ENCODE measurements around the gene LPP. TPM values are rescaled to one million over a fixed set of nuclear protein-coding genes. Genes with fewer than 3 reads are reported as not detected.

The LPP gene
- total RNA-seq, 1 donor from 2014 or later, result 222 TPM

- H3K4me1 Mint-ChIP-seq (ENCODE audit: low read depth, unreplicated experiment), result peaks cover 48% of the 10 kb centered on the region
- H3K36me3 Mint-ChIP-seq (ENCODE audit: low read depth, unreplicated experiment), result peaks cover 8% of the 10 kb centered on the region
- Histone ChIP-seq H4K20me1 (ENCODE audit: insufficient read depth, low read length) (no peaks in the 10 kb centered on the region), H3K4me2 (ENCODE audit: low read length) (peak overlapping the region; percentile 76), H3K4me1 (ENCODE audit: insufficient read depth, low read length) (peaks cover 32% of the 10 kb centered on the region), H2AFZ (ENCODE audit: low read depth, low read length) (no peak overlapping the region), H3K36me3 (ENCODE audit: insufficient read depth, low read length) (no peaks in the 10 kb centered on the region), H3K9ac (ENCODE audit: low read length) (peak overlapping the region; percentile 67), H3K27me3 (ENCODE audit: insufficient read depth, low read length) (no peaks in the 10 kb centered on the region), H3K9me3 (ENCODE audit: insufficient read depth, low read depth, low read length) (no peaks in the 10 kb centered on the region), H3K27ac (ENCODE audit: low read depth, low read length) (peak overlapping the region; percentile 91), H3K79me2 (ENCODE audit: insufficient read depth, low read length) (no peaks in the 10 kb centered on the region), H3K4me3 (ENCODE audit: insufficient read depth, low read depth, low read length) (no peak overlapping the region)
- H3K27me3 Mint-ChIP-seq (ENCODE audit: low read depth, unreplicated experiment), result no peaks in the 10 kb centered on the region
- DNase-seq (ENCODE audit: low read depth) (peak; percentile 93), FAIRE-seq (peak; percentile 100)
- peak overlapping the region; percentile 94 for H3K27ac Mint-ChIP-seq (ENCODE audit: unreplicated experiment)
- no peaks in the 10 kb centered on the region for H3K9me3 Mint-ChIP-seq (ENCODE audit: unreplicated experiment)
- H3K4me3 Mint-ChIP-seq (ENCODE audit: unreplicated experiment), result no peak overlapping the region
- TF ChIP-seq CTCF (IDR thresholded peaks at IDR 0.05; ENCODE audit: insufficient read depth, low read depth, low read length) (no peak), EZH2 (IDR thresholded peaks at IDR 0.05; ENCODE audit: insufficient read depth, low read length) (no peak)
Measured at GRCh38 chr3:188900421-188900951, 746.5 kb downstream of the LPP start.

- Histone ChIP-seq H3K9me3 (ENCODE audit: insufficient read depth, low read depth, low read length) (no peaks in the 10 kb centered on the region), H2AFZ (ENCODE audit: low read depth, low read length) (peak overlapping the region; percentile 6), H3K27me3 (ENCODE audit: insufficient read depth, low read length) (no peaks in the 10 kb centered on the region), H3K27ac (ENCODE audit: low read depth, low read length) (peak overlapping the region; percentile 91), H3K36me3 (ENCODE audit: insufficient read depth, low read length) (no peaks in the 10 kb centered on the region), H3K9ac (ENCODE audit: low read length) (peak overlapping the region; percentile 67), H4K20me1 (ENCODE audit: insufficient read depth, low read length) (no peaks in the 10 kb centered on the region), H3K79me2 (ENCODE audit: insufficient read depth, low read length) (no peaks in the 10 kb centered on the region), H3K4me2 (ENCODE audit: low read length) (peak overlapping the region; percentile 76), H3K4me3 (ENCODE audit: insufficient read depth, low read depth, low read length) (peak overlapping the region; percentile 10), H3K4me1 (ENCODE audit: insufficient read depth, low read length) (peaks cover 32% of the 10 kb centered on the region)
- H3K9me3 Mint-ChIP-seq (ENCODE audit: unreplicated experiment), result no peaks in the 10 kb centered on the region
- H3K4me3 Mint-ChIP-seq (ENCODE audit: unreplicated experiment), result no peak overlapping the region
- FAIRE-seq (no peak), DNase-seq (ENCODE audit: low read depth) (peak; percentile 59)
- peak overlapping the region; percentile 94 for H3K27ac Mint-ChIP-seq (ENCODE audit: unreplicated experiment)
- peaks cover 48% of the 10 kb centered on the region for H3K4me1 Mint-ChIP-seq (ENCODE audit: low read depth, unreplicated experiment)
- no peaks in the 10 kb centered on the region for H3K27me3 Mint-ChIP-seq (ENCODE audit: low read depth, unreplicated experiment)
- peaks cover 8% of the 10 kb centered on the region for H3K36me3 Mint-ChIP-seq (ENCODE audit: low read depth, unreplicated experiment)
- TF ChIP-seq CTCF (IDR thresholded peaks at IDR 0.05; ENCODE audit: insufficient read depth, low read depth, low read length) (no peak), EZH2 (IDR thresholded peaks at IDR 0.05; ENCODE audit: insufficient read depth, low read length) (no peak)
Measured at GRCh38 chr3:188901126-188901525, 747.2 kb downstream of the LPP start.

- no peaks in the 10 kb centered on the region for H3K9me3 Mint-ChIP-seq (ENCODE audit: unreplicated experiment)
Measured at GRCh38 chr3:188901671-188902287, 747.8 kb downstream of the LPP start.

More at GRCh38 chr3:188901671-188902287, 747.8 kb downstream of the LPP start:
- Mint-ChIP-seq H3K4me1 (ENCODE audit: low read depth, unreplicated experiment) (peaks cover 48% of the 10 kb centered on the region), H3K4me3 (ENCODE audit: unreplicated experiment) (no peak overlapping the region), H3K27ac (ENCODE audit: unreplicated experiment) (peak overlapping the region; percentile 94), H3K36me3 (ENCODE audit: low read depth, unreplicated experiment) (peaks cover 8% of the 10 kb centered on the region), H3K27me3 (ENCODE audit: low read depth, unreplicated experiment) (no peaks in the 10 kb centered on the region)
- Histone ChIP-seq H3K27ac (ENCODE audit: low read depth, low read length) (peak overlapping the region; percentile 91), H3K4me2 (ENCODE audit: low read length) (peak overlapping the region; percentile 76), H3K4me1 (ENCODE audit: insufficient read depth, low read length) (peaks cover 32% of the 10 kb centered on the region), H3K4me3 (ENCODE audit: insufficient read depth, low read depth, low read length) (peak overlapping the region; percentile 10), H3K9me3 (ENCODE audit: insufficient read depth, low read depth, low read length) (no peaks in the 10 kb centered on the region), H2AFZ (ENCODE audit: low read depth, low read length) (no peak overlapping the region), H3K9ac (ENCODE audit: low read length) (peak overlapping the region; percentile 67), H3K36me3 (ENCODE audit: insufficient read depth, low read length) (no peaks in the 10 kb centered on the region), H3K79me2 (ENCODE audit: insufficient read depth, low read length) (no peaks in the 10 kb centered on the region), H4K20me1 (ENCODE audit: insufficient read depth, low read length) (no peaks in the 10 kb centered on the region), H3K27me3 (ENCODE audit: insufficient read depth, low read length) (no peaks in the 10 kb centered on the region)
- TF ChIP-seq EZH2 (IDR thresholded peaks at IDR 0.05; ENCODE audit: insufficient read depth, low read length) (no peak), CTCF (IDR thresholded peaks at IDR 0.05; ENCODE audit: insufficient read depth, low read depth, low read length) (no peak)
- DNase-seq (ENCODE audit: low read depth), result peak; percentile 44
- FAIRE-seq, result no peak
